Choroid plexus epithelial cell (primary cell): ENCODE measurements around the gene DOCK2.

Experiments
- DNase-seq: peaks from one replicate; pipeline ENCODE4 v3.0.0-alpha.2; 2010; ENCODE audit warnings: low read depth
- H3K4me3 ChIP-seq: 2 replicates; pipeline ENCODE4 v1.5.1; 2011; ENCODE audit warnings: low read depth, mild to moderate bottlenecking, control low read depth, low read length, moderate library complexity
- TF ChIP-seq, protein P1 (sequence below): conservative IDR thresholded peaks from 2 replicates; pipeline ENCODE4 v1.5.1; 2011; ENCODE audit warnings: low read depth, mild to moderate bottlenecking, control low read depth, inconsistent platforms, low read length, moderate library complexity

DOCK2 gene

DNA sequence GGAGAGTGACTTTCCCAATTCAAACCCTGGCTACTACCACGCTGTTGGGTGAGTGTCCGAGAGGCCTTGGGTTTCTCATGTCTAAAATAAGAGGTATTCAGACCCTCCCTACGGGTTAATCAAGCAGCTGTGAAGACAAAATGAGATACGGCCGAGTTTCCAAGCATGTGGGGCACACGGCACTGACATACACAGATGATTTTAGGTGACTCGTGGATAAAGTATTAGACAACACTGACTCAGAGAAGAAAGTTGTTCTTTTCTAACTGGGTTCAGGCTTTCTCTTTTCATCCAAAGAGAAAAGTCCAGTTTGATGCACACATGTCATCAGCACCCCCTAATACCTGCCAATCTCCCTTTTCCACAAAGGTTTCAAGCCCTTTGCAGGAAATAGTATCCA lies 484.2 kb downstream of the DOCK2 start:
- peak; percentile 9 for DNase-seq
- TF ChIP-seq, protein P1, sequence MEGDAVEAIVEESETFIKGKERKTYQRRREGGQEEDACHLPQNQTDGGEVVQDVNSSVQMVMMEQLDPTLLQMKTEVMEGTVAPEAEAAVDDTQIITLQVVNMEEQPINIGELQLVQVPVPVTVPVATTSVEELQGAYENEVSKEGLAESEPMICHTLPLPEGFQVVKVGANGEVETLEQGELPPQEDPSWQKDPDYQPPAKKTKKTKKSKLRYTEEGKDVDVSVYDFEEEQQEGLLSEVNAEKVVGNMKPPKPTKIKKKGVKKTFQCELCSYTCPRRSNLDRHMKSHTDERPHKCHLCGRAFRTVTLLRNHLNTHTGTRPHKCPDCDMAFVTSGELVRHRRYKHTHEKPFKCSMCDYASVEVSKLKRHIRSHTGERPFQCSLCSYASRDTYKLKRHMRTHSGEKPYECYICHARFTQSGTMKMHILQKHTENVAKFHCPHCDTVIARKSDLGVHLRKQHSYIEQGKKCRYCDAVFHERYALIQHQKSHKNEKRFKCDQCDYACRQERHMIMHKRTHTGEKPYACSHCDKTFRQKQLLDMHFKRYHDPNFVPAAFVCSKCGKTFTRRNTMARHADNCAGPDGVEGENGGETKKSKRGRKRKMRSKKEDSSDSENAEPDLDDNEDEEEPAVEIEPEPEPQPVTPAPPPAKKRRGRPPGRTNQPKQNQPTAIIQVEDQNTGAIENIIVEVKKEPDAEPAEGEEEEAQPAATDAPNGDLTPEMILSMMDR: no peak
- H3K4me3 ChIP-seq: no peak overlapping the region

- DNase-seq: no peak
- TF ChIP-seq, protein P1: no peak
- H3K4me3 ChIP-seq: no peak overlapping the region
These were observed 489.0 kb downstream of the DOCK2 start for GRCh38 chr5:170126061-170126460.

DNA sequence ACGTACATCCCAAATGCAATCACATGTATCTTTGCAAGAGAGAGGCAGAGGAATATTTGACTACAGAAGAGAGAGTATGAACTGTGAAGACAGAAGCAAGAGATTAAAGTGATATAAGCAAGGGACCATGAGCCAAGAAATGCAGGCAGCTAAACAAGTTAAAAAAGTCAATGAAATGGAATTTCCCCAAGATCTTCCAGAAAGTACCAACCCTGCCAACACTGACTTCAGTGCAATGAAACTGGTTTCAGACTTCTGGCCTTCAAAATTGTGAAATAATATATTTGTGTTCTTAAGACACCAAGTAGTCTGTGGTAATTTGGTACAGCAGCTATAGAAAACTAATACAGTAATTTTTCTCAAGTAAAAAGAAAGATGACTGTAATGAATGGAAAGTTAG lies 489.6 kb downstream of the DOCK2 start:
- no peak overlapping the region for H3K4me3 ChIP-seq
- DNase-seq: no peak
- TF ChIP-seq, protein P1: no peak

DNA sequence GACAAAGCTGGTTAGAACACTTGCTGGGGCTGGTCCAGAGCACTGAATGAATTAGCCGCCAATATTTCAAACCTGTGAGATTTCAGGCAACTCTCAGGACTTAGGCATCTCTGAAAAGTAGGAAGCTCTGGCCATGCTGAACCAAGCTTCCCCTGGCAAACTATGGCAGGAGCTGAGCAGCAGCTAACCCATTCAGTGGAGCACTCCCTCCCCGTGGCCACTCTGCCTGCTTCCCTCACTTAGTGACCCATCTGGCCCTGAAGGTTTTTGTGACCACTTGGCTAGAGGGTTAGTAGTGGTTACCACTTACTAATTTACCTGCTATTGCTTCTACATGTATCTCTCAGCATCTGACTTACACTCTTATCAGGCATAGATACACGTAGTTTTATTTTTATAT lies 494.2 kb downstream of the DOCK2 start:
- DNase-seq: no peak
- TF ChIP-seq, protein P1: no peak

GRCh38 chr5:170132269-170132975 lies 495.3 kb downstream of the DOCK2 start:
- no peak overlapping the region for H3K4me3 ChIP-seq
- TF ChIP-seq, protein P1: no peak
- DNase-seq: peak; percentile 48

More for the DNA sequence above, 494.2 kb downstream of the DOCK2 start:
- no peak overlapping the region for H3K4me3 ChIP-seq
